GM19397 (cell line): ENCODE results near the gene FRMD6.
"Not testable (repeated sequence)": the region's sequence is repeated elsewhere in the genome, so short reads cannot be mapped to it uniquely, and the experiment has no call there.

ENCODE experiments used
- ATAC-seq: cut with Tn5 transposase; IDR thresholded peaks from one replicate; pipeline ENCODE4 v1.9.1; 2021; ENCODE audit warnings: mild to moderate bottlenecking, moderate library complexity; ENCODE audit not compliant: unreplicated experiment

Gene FRMD6

DNA sequence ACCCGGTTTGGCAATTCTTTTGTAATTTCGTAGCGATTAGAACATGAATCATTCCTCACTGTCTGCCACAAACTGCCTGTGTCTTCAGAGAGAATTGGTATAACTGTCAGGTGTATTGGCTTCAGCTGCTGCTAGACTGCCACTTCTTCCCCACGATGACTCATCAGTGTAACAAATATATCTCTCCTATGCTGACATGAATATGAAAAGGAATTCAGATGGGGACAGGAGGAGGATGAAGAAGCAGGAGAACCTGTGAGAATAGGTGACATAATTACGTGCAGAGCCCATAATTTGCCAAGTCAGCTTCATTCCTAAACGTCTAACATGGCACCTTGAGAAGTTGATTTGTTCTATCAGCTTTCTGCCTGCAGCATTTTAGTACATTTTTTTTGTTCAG lies 64.9 kb downstream of the FRMD6 start:
- no peak for ATAC-seq

DNA sequence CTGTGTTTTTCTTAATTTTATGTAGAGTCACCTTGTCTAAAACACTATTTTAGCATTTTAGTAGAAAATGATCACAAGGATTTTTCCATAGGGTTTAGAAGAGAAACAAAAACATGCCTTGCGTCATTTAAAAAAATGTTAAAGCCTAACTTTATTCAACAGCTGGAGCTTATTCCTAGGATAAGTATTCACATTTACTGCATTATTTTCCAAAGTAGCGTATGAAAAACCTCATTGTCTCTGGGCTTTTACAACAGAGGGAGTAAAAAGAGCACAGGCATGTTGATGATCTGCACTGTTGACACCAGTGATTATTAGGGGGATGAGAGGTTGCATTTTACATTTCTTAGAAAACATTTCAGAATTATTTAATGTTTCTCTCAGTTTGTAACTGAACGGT lies 66.1 kb downstream of the FRMD6 start:
- ATAC-seq, result no peak

DNA sequence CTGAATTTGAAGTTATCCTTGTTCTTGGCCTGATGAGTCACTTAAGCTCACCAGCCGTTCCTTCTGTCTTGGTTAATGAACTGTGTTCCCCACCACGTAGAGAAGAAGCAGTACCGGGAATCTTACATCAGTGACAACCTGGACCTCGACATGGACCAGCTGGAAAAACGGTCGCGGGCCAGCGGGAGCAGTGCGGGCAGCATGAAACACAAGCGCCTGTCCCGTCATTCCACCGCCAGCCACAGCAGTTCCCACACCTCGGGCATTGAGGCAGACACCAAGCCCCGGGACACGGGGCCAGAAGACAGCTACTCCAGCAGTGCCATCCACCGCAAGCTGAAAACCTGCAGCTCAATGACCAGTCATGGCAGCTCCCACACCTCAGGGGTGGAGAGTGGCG lies 68.2 kb downstream of the FRMD6 start:
- ATAC-seq, result no peak

DNA sequence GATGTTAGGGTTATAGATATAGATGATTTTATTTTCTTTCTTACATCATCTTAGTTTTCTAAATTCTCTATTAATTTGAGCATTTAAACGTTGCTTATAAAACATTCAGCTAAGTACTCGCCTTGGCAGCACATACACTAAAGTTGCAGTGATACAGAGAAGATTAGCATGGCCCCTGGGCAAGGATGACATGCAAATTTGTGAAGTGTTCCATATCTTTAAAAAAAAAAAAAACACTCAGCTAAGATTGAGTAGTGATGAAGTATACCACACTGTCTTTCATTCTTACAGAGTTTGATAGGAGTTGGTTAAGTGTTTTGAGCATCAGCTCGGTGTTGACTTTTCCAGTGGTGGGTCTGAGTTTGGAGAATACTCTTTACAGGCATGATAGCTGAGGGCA lies 72.3 kb downstream of the FRMD6 start:
- ATAC-seq, result no peak

DNA sequence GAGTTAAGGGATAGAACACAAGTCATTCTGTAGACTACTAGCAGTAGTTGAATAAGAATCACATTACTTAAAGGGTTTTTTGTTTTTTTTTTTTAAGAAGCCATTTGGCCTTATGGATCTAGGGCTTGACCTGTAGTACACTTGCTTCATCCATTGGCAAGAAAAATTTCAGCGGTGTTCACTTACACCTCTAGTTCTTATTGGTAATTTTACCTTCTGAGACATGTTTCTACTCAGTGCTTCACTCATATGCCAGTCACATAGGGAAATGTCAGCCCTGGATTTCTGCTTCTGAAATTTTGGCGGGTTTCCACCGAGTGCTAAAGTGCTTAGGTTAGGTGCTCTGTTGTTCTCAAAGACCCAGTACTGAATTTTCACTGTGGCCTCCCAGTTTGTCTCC lies 72.9 kb downstream of the FRMD6 start:
- ATAC-seq, result no peak

- no peak for ATAC-seq
Observed at GRCh38 chr14:51725061-51725460, 73.4 kb downstream of the FRMD6 start.

GRCh38 chr14:51726166-51726899 lies 74.6 kb downstream of the FRMD6 start:
- ATAC-seq, result no peak

DNA sequence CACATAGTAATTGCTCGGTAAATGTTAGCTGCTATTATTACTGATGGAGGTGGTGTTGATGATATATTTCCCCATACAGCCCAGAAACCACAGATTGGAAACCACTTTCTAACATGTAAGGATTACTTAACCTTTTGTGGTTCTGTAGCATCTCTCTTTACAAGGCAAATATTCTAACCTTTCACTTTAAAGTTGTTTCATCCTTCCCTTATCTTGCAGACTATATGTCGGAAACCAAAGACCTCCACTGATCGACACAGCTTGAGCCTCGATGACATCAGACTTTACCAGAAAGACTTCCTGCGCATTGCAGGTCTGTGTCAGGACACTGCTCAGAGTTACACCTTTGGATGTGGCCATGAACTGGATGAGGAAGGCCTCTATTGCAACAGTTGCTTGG lies 75.8 kb downstream of the FRMD6 start:
- no peak for ATAC-seq

GRCh38 chr14:51730098-51730497 lies 78.4 kb downstream of the FRMD6 start:
- no peak for ATAC-seq

GRCh38 chr14:51730684-51731083 lies 79.0 kb downstream of the FRMD6 start:
- ATAC-seq, result no peak

GRCh38 chr14:51732494-51733112 lies 80.9 kb downstream of the FRMD6 start:
- ATAC-seq, result no peak

DNA sequence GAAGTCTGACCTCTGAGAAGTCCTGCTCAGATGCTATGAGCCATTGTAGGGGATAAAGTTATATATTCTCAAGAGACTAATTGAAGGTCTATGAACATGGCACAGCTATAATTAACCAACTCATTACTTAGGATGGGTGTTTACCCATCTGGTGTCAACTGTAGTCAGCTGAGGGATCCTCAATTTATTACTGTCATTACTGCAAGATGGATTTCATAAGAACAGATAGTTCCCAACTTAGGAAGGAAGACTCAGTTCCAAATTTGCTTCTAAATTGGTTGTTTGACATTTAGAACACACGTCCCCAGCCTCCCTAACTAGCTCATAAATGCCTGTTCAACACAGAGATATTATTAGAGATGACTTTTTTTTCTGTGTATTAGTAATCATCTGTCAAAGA lies 81.4 kb downstream of the FRMD6 start:
- no peak for ATAC-seq

- no peak for ATAC-seq
Observed at GRCh38 chr14:51735851-51736250, 84.1 kb downstream of the FRMD6 start.

- peak; percentile 81 for ATAC-seq
Observed at GRCh38 chr14:51738754-51739153, 87.0 kb downstream of the FRMD6 start.

DNA sequence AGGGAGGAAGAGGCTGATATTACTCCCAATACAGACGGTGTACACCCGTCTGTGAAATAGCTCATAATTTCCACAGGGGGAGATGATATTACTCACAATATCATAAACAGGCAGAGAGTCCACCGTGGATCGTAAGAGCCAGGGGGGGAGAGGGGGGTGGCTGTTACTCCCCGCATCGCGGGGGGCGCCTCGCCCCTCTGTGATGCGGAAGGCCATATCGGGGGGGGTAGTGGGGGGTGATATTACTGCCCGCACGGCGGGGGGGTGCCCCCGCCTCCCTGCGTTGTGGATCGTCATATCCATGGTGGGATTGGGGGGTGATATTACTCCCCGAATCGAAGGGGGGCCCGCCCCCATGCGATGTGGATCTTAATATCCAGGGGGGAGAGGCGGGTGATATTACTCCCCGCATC lies 91.9 kb downstream of the FRMD6 start:
- no peak for ATAC-seq

DNA sequence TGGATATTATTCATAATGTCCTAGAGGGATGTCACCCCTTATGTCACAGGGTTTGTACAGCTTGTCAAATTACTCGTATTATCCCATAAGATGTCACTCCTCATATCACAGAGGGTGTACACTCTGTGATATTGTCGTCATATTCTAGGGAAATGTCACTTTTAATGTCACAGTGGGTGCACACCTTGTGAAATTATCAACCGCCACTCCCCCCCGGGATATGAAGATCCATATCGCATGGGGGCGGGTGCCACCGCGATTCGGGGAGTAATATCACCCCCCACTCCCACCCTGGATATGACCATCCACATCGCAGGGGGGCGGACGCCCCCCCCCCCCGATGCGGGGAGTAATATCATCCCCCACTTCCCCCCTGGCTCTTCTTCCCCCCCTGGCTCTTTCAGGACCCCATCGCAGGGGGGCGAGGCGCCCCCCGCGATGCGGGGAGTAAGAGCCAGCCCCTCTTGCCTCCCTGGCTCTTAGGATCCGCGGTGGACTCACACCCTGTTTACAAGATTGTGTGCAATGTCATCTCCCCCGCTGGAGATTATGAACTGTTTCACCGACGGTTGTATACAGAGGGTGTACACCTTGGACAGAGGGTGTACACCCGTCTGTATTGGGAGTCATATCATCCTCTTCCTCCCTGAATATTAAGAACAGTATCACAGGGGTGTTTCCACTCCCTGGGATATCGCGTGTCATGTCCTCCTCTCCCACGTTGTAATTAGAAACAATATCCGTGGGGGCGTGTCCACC lies 92.8 kb downstream of the FRMD6 start:
- no peak for ATAC-seq

- ATAC-seq, result not testable (repeated sequence)
Observed at GRCh38 chr14:51746823-51747222, 95.1 kb downstream of the FRMD6 start.

DNA sequence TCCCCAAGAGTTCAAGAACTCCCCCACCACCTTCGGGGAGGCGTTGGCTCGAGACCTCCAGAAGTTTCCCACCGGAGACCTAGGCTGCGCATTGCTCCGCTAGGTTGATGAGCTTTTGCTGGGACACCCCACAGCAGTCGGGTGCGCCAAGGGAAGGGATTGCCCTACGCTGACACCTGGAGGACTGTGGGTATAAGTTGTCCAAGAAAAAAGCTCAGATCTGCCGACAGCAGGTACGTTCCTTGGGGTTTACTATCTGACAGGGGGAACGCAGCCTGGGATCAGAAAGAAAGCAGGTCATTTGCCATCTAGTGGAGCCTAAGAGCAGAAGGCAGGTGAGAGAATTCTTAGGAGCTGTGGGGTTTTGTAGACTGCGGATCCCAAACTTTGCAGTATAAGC lies 98.8 kb downstream of the FRMD6 start:
- no peak for ATAC-seq

- ATAC-seq, result not testable (repeated sequence)
Observed at GRCh38 chr14:51751611-51752345, 100.1 kb downstream of the FRMD6 start.

GRCh38 chr14:51757756-51758155 lies 106.0 kb downstream of the FRMD6 start:
- ATAC-seq, result not testable (repeated sequence)

DNA sequence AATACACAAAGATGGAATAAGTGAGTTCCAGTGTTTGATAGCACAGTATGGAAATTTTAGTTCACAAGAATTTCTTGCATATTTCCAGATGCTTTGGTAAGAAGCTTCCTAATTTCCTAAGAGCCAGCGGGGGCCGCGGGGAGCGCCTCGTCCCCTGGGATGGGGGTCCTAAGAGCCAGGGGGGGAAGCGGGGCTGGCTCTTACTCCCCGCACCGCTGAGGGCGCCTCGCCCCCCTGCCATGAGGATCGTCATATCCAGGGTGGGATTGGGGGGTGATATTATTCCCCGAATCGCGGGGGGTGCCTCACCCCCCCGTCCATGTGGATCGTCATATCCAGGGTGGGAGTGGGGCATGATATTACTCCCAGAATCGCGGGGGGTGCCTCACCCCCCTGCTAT lies 108.2 kb downstream of the FRMD6 start:
- no peak for ATAC-seq
